ENCODE measurements around the gene PPP1R36.

Gene PPP1R36

DNA sequence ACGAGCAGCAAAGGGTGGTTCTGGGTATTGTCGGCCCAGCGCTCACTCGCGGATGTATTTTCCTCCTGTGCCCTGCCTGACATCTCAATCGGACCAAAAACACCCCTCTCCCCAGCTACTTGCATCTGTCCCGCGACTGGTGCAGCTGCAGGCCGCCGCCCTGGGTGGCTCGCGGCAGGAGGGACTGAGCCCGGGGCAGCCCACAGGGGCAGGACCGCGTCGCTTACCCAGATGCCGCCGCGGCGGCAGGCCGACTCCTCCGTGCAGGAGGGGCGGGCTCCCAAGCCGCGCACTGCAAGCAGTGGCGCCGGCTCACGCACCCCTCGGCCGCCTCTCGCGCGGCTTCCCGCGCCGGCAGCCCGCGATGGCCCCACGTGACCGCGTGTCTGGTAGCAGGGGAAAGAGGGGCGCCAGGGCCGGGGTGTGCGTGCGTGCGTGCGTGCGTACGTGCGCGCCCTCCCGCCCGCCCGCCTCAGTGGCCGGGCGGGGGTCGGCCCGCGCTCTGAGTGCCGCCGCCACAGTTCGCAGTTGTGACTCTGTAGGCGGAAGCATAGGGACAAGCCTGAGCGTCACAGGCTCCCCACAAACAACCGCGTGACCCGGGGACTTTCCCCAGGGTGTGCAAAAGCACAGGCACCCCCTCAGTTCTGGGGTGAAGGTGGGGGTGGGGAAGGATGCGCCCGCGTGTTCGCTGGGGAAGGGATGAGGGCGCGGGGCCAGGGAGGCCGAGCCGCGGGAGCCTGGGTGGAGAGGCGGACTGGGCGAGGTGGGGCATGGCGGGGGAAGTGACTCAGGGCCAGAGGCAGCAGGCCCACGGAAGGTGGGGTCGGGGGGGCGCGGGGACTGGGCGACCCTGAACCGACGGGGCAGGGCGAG, 46.1 kb upstream of the PPP1R36 start, which contains the start of gene ZBTB25:
ZBTB25 (minus strand) TSS at position 405 of the 876 bp plus-strand sequence. CDS start 13,305 bp downstream, outside the sequence.
- DNase-seq (ENCODE audit: low read depth): peak; percentile 77
- in situ Hi-C loops (cut with HindIII; ENCODE audit: low sequenced_read_pairs): no loop called here
- TF ChIP-seq CTCF (IDR thresholded peaks at IDR 0.05; ENCODE audit: low read depth, low read length, missing control alignments): no peak
- peak within 1 kb of the TSS; percentile 52 for H3K4me3 ChIP-seq (ENCODE audit: low read depth, low read length)

DNA sequence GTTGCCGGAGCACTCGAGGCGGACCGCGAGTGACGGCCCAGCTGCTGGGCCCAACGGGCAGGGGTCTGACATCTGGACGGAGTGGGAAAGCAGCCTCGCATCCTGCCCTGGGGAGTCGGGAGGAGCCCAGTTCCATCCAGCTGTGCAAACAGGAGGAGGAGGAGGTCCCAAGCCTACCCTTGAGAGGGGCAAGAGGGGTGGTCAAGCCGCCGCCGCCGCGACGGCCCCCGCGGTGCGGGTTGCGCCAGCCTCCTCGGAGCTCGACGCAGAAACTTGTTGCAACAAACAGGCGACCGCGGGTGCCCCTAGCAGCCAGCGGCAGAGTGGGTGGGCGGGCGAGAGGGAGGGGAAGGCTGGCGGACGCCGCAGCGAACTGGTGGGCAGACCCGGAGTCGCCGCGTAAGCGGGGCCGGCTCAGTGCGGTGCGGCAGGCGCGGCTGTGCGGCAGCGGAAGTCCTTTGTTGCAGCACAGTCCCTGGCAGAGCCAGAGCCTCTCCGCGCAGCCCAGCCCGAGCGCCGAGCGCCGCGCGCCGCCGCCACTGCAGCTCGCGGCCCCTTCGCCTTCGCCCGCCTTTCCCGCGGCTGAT, 45.4 kb upstream of the PPP1R36 start, which contains the start of gene ZBTB1:
ZBTB1 (plus strand) TSS at position 461 of the 587 bp plus-strand sequence. CDS start 16,735 bp downstream, outside the sequence.
- peak within 1 kb of the TSS; percentile 52 for H3K4me3 ChIP-seq (ENCODE audit: low read depth, low read length)
- no peak for TF ChIP-seq CTCF (IDR thresholded peaks at IDR 0.05; ENCODE audit: low read depth, low read length, missing control alignments)
- in situ Hi-C loops (cut with HindIII; ENCODE audit: low sequenced_read_pairs): no loop called here
- DNase-seq (ENCODE audit: low read depth): peak; percentile 40

DNA sequence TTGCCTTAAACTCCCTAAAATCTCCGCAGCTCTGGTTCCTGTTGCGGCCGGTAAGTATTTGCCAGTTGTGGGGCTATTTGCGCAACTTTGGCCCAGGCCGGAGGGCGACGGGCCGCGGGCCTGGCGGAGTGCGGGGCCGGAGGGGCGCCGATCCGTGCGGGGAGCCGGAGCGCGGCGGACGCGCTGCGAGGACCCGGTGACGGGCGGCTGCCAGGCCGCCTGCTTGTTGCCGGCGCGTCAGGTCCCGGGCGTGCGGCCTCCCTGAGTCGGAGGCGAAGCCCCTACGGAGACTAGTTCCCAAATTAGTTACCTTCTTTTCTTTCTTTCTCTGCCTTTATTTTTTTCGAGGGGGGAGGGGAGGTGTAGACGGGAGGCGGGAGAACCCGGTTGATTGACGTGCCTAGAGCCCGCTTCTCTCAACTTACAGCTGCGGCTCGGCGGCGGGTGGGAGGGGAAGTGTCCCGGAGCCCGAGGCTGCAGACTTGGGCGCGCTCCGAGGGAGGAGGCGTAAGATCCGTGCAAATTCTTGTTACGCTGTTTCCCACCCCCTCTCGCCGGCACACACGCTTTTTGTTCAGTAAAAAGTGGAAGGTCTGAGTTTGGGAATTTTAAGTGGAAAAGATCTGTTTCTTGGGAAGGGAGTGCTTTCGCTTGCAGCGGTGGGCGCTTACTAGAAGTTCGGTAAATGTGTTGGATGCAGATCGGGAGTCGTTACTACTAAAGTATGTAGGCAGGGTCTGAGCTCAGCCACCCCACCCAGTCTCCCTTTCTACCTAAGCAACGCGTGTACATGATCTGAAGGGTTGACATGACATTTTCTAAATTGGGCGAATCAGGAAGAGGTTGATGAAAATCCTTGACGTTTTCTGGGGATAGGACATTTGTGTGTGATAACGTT, 44.6 kb upstream of the PPP1R36 start:
- peak overlapping the region; percentile 52 for H3K4me3 ChIP-seq (ENCODE audit: low read depth, low read length)
- TF ChIP-seq CTCF (IDR thresholded peaks at IDR 0.05; ENCODE audit: low read depth, low read length, missing control alignments): no peak
- in situ Hi-C loops (cut with HindIII; ENCODE audit: low sequenced_read_pairs): no loop called here
- peak; percentile 45 for DNase-seq (ENCODE audit: low read depth)

DNA sequence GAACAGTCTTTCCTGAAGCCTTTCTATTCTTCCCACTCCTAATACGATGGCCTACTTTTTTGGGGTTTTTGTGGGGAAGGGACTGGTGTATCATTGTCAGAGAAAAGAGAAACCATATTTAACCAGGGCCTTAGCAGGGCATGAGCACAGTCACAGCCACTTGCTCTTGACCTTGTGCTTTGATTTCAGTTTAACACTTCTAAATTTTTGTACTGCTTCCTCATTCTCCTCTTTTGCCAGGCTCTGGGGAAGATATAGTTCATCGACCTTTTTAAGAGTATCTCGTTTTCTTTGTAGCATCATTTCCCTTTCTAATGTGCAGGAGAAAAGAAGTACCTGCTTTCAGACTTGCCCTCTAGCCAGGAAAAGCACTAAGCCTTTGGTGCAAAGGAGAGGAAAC, 43.0 kb upstream of the PPP1R36 start:
- in situ Hi-C loops (cut with HindIII; ENCODE audit: low sequenced_read_pairs): no loop called here
- no peak for DNase-seq (ENCODE audit: low read depth)
- no peak for TF ChIP-seq CTCF (IDR thresholded peaks at IDR 0.05; ENCODE audit: low read depth, low read length, missing control alignments)
- peak overlapping the region; percentile 22 for H3K4me3 ChIP-seq (ENCODE audit: low read depth, low read length)

GRCh38 chr14:64507376-64508156, 42.2 kb upstream of the PPP1R36 start:
- no peak overlapping the region for H3K4me3 ChIP-seq (ENCODE audit: low read depth, low read length)
- in situ Hi-C loops (cut with HindIII; ENCODE audit: low sequenced_read_pairs): no loop called here
- TF ChIP-seq CTCF (IDR thresholded peaks at IDR 0.05; ENCODE audit: low read depth, low read length, missing control alignments): no peak
- DNase-seq (ENCODE audit: low read depth): no peak
